Erythroblast (primary cell): ENCODE results near the gene OSBPL7.

Experiments
- DNase-seq, 2 experiments: peaks; one replicate each; lab custom pipeline; 2025; lab: John Stamatoyannopoulos, UW
- GATA1 ChIP-seq: IDR thresholded peaks from 2 replicates; pipeline ENCODE4 v1.6.1; 2011; ENCODE audit warnings: low read depth, mild to moderate bottlenecking, control low read depth, low read length, moderate library complexity
- POLR2A ChIP-seq: IDR thresholded peaks from 2 replicates; pipeline ENCODE4 v1.6.1; 2011; ENCODE audit warnings: mild to moderate bottlenecking, low read length

Gene OSBPL7

GRCh38 chr17:47810901-47811635 lies 10.5 kb downstream of the OSBPL7 start:
- DNase-seq = no peak
- TF ChIP-seq POLR2A = no peak
- no peak for TF ChIP-seq GATA1

DNA sequence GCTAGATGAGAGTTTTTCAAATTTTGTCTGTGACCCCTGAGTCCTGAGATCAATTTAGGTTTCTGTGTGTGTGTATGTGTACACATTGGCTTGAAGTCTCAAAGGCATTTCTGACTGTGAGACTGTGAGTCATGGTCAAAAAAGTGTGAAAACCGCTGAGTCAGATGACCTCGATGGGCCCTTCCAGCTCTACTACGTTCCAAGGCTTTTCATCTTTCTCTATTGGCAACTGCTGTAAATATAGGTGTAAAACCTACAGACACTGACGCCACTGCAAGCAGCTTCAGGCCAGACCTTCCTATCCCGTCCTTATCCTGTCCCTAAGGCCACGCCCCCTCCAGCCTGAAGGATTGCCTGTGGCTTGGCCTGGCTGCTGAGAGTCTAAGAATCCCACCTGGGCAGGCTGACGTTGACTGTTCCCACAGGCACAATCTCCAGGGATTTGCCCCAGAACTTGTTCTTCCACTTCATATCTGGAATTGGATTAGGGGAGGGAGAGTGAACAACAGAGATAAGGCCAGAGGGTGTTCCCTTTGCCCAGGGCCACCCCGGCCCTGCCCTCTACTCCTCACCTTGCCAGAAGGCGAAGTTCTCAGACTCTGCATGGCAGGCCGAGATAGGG lies 11.3 kb downstream of the OSBPL7 start:
- TF ChIP-seq POLR2A (no peak), GATA1 (no peak)
- DNase-seq = peak; percentile 74 to 81

GRCh38 chr17:47808830-47809480 lies 12.6 kb downstream of the OSBPL7 start:
- no peak for TF ChIP-seq POLR2A
- no peak for TF ChIP-seq GATA1
- no peak for DNase-seq

DNA sequence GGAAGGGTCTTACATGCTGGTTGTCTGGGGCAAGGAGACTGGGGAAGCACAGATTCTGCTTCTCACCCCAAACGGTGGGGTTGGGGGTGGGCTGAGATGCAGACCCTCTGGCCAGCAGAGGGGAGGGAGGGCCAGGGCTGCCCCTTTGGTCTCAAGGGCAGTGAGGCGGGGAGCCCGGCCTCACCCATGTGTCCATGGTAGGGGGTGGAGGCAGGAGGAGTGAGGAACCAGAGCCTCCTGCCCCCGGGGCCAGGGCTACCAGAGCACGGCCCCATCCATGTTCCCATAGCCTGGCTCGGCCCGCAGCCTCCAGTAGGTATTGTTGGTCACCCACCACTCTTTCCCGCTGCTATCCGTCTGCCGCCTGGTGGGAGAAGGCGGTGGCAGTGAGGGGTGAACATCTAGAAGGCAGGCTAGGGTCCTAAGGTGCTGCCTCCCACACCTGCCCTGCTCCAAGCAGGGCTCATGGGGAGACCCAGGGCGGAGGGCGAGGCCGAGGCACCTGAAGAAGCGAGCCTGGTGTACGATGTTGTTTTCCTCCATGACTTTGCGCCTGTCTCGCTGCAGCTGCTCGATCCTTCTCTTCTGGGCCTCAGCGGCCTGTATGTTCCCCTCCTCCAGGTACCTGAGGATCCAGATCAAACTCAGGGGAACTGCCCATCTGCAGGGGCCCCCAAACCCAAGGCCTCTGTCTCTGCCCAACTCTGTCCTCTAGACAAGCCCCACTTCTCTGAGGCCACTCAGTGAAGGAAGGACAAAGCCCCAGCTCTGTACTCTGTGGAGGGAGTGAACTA lies 13.4 kb downstream of the OSBPL7 start:
- TF ChIP-seq POLR2A = no peak
- TF ChIP-seq GATA1 = no peak
- DNase-seq = no peak

GRCh38 chr17:47807421-47807820 lies 14.2 kb downstream of the OSBPL7 start:
- TF ChIP-seq POLR2A (no peak), GATA1 (no peak)
- no peak for DNase-seq

GRCh38 chr17:47806913-47807255 lies 14.7 kb downstream of the OSBPL7 start:
- no peak for DNase-seq
- TF ChIP-seq POLR2A (no peak), GATA1 (no peak)

- no peak for TF ChIP-seq GATA1
Measured at GRCh38 chr17:47806026-47806912, 15.3 kb downstream of the OSBPL7 start.

GRCh38 chr17:47804461-47804860 lies 17.1 kb downstream of the OSBPL7 start:
- TF ChIP-seq POLR2A (no peak), GATA1 (no peak)
- no peak for DNase-seq

More at GRCh38 chr17:47806026-47806912, 15.3 kb downstream of the OSBPL7 start:
- DNase-seq = no peak

DNA sequence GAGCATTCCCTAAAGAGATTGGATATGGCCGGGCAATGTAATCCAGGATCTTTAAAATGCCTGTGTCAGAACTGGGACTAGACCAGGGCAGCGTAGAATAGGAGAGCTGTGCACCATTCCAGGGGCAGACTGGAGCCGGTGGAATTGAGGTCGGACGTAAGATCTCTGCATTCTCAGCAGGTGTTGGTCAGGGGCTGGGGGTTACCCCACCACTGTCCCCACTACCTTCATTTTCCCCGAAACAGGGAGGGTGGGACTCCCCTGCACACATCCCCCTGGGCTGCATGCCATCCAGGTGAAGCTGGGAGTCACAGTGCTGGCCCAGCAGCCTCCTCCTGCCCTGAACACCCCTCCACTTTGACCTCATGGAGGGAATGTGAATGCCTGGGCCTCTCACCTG lies 17.8 kb downstream of the OSBPL7 start:
- TF ChIP-seq POLR2A (no peak), GATA1 (no peak)
- DNase-seq = no peak

DNA sequence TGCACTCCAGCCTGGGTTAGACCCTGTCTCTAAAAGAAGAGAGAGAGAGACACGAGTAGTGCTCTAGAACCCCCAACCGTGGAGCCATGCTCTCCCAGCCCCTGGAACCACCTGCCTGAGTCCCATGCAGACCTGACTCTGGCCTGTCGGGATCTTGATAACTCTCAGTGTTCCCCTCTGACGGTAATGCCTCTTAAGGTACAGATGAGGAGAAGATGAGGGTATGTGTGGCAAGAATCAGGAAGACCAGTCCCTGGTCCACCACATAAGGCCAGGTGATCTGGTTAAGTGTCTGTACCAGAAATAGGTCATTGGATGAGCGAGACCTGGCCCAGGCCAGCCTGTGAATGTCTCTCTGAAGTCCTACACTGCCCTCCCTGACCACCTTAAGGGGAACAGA lies 18.4 kb downstream of the OSBPL7 start:
- DNase-seq = no peak
- TF ChIP-seq GATA1 = no peak

- TF ChIP-seq GATA1 (no peak), POLR2A (no peak)
- peak; percentile 35 to 54 for DNase-seq
Measured at GRCh38 chr17:47802341-47803022, 19.1 kb downstream of the OSBPL7 start.

DNA sequence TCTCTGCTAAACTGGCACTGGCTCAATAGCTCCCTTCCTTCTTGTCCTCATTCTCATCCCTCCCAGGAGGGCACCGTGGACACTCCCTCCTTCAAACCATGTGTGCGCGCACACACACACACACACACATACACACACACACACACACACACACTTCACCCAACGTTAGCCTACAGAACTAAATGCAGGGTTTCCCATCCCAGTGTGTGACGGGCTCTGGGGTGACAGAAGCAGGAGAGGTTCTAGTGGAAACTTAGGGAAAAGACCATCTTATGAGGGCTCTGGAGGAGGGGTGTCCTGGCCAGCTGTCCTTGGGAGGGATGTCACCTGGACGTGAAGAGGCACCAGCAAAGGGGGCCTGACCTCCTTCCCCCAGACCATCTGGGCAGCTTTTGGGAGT lies 19.7 kb downstream of the OSBPL7 start:
- DNase-seq = no peak
- TF ChIP-seq GATA1 = no peak
- no peak for TF ChIP-seq POLR2A
